AG09309 (cell line): ENCODE measurements around the gene CMTM2.

Experiments used
- DNase-seq: peaks from one replicate; pipeline ENCODE4 v3.0.0-alpha.2; 2010; ENCODE audit warnings: low read depth
- H3K4me3 ChIP-seq: 2 replicates; pipeline ENCODE4 v1.5.1; 2011; ENCODE audit warnings: mild to moderate bottlenecking, low read depth, low read length, moderate library complexity; ENCODE audit not compliant: control insufficient read depth
- TF ChIP-seq, protein P1 (sequence below): IDR thresholded peaks from 2 replicates; pipeline ENCODE4 v1.5.1; 2011; ENCODE audit warnings: mild to moderate bottlenecking, low read depth, low read length, inconsistent platforms; ENCODE audit not compliant: insufficient read depth, control insufficient read depth; ENCODE audit errors: missing control alignments

The CMTM2 gene

DNA sequence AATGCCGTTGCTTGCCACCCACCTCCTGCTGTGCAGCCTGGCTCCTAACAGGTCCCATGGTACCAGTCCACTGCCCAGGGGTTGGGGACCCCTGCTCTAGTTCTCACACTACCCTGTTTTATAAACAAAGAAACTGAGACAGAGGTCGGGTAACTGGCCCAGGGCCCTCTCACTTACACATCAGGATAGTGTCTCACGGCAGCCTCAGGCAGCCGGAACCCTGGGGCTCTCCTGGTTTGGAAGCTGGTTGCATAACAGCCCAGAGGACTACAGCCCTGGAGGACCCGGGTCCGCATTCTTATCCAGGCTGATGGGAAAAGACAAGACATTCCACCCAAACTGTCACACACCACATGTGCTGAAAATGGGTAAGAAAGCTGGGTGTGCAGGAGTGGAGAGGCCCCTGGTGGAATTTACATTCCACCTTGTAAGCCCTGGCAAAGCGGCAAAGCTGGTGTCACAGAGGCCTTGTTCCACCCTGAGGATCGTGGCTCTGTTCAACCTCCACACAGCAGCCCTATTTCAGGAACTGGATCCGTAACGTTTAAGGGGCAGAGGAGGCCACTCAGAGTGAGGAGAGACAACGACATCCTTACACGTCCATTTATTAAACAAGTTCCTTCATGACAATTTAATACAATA lies 35.0 kb downstream of the CMTM2 start:
- TF ChIP-seq, protein P1, sequence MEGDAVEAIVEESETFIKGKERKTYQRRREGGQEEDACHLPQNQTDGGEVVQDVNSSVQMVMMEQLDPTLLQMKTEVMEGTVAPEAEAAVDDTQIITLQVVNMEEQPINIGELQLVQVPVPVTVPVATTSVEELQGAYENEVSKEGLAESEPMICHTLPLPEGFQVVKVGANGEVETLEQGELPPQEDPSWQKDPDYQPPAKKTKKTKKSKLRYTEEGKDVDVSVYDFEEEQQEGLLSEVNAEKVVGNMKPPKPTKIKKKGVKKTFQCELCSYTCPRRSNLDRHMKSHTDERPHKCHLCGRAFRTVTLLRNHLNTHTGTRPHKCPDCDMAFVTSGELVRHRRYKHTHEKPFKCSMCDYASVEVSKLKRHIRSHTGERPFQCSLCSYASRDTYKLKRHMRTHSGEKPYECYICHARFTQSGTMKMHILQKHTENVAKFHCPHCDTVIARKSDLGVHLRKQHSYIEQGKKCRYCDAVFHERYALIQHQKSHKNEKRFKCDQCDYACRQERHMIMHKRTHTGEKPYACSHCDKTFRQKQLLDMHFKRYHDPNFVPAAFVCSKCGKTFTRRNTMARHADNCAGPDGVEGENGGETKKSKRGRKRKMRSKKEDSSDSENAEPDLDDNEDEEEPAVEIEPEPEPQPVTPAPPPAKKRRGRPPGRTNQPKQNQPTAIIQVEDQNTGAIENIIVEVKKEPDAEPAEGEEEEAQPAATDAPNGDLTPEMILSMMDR, result no peak
- no peak for DNase-seq
- H3K4me3 ChIP-seq, result no peak overlapping the region

DNA sequence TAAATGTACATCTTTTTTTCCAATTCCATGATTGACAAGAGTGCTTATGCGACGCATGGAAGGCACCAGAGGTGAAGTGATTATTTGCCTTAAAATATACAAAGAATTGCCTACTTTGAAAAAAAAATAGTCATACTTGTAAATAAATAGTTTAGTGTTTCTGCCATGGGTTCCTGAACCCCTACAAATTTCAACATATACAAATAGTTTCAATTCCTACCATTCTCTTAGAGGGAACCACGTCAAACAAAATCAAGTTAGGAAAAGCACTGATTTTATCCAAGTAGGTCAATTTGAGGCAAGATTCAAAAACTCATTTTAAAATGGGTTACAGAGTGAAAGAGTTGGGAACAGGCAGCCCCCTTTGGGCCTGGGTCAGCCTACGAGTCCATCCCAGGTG lies 36.9 kb downstream of the CMTM2 start:
- no peak overlapping the region for H3K4me3 ChIP-seq
- no peak for DNase-seq
- TF ChIP-seq, protein P1, result no peak

DNA sequence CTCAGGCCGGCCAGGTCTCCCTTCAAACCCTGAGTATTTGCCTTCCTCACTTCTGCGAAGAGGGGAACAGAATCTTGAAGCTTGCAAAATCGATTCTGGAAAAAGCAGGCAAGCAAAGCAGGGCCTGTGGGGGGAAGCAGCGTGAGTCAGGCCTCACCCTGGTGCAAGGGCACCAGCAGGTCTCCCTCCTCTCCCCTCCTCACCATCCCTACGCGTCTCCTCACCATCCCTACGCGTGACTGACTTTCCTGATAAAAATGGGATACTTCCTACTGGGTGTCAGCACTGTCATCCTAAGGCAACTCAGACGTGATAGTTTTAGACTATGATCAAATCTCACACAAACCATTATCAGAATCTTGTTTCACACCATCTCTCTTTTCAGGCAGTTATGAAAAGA lies 37.3 kb downstream of the CMTM2 start:
- DNase-seq, result no peak
- H3K4me3 ChIP-seq, result no peak overlapping the region
- TF ChIP-seq, protein P1, result no peak

DNA sequence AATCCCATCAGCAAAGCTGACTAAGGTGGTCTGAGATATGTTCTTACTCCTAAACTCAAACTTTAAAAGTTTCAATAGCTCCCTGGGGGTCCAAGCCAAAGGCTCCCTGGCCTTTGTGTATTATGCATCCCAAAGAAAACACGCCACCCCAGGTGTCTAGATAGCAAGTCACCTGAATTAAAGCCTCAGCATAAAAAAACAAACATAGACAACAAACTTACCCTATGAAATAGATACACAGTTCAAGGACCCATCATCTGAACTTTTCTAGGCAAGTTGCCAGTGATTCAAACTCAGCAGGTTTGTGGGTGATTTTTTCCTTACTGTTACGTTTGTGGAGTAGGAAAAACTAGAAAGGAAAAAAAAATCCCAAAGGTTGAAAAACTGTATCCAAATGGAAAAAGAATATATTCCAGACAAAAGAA lies 37.8 kb downstream of the CMTM2 start:
- no peak overlapping the region for H3K4me3 ChIP-seq
- DNase-seq, result no peak
- TF ChIP-seq, protein P1, result no peak

DNA sequence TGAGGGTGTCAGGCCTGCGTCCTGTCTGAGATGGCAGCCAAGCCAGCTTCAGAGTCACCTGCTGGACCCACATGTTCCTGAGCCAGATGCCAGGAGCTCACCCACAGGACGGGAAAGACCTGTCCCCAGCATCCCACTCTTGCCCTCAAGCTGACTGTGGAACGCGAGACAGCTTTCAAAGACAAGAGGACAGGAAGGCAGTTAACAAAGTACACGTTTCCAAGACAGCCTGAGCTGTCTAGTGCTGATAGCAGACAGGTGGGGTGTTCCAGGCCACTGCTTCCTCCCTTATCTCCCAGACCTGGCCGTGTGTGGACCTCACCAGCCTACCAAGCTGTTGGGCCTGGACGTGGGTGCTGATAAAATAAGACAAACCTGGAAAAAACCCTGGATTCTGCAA lies 38.5 kb downstream of the CMTM2 start:
- TF ChIP-seq, protein P1, result no peak
- H3K4me3 ChIP-seq, result no peak overlapping the region
- no peak for DNase-seq

DNA sequence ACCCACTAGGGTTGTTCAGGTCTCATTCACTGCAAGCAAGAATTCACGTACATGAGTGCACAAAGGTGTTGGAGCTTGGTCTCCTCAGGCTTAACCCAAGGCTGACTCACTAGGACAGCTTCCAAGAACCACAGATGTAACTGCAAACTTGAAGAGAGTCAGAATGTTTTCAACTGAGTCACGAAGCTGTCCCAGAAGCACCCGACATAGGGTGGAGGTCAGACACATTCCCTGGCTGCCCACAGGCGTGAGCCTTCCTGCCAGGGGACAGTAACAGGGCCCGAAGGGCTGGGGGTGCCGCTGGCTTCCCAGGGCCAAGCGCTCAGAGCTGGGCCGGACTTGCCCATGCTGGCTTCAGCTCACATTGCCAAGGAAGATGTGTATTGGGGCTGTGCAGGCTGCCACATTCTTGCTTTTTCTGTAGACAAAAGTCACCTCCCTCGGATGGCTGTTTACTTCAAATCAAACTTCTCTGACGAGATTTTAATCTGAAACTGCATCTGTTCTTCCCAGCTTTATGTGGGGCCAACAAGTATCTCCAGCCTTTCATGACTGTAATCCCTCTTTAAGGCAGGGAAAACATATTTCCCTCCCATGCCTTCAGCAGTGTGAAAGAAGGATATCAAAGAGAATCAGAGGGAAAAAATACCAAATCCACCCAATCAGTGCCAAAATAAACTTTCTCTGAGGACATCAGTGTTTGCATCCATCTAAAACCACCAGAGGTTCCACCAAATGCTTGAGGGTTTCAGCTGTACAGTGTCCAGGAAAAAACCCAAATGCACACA lies 39.5 kb downstream of the CMTM2 start:
- no peak overlapping the region for H3K4me3 ChIP-seq
- peak; percentile 90 for DNase-seq
- TF ChIP-seq, protein P1, result no peak
